Epidermal melanocyte (primary cell): ENCODE results near the gene ZBTB46.

ENCODE experiments used
- DNase-seq: peaks from one replicate; pipeline ENCODE4 v3.0.0; 2011; ENCODE audit warnings: low spot score; ENCODE audit not compliant: insufficient read length

Gene ZBTB46

GRCh38 chr20:63767886-63768285 is 63.2 kb downstream of the ZBTB46 start:
- no peak for DNase-seq

GRCh38 chr20:63767456-63767855 is 63.6 kb downstream of the ZBTB46 start:
- DNase-seq: no peak

- DNase-seq: no peak
These were observed 64.2 kb downstream of the ZBTB46 start for GRCh38 chr20:63766695-63767426.

- DNase-seq: no peak
These were observed 65.2 kb downstream of the ZBTB46 start for GRCh38 chr20:63765902-63766301.

- DNase-seq: no peak
These were observed 65.8 kb downstream of the ZBTB46 start for GRCh38 chr20:63765082-63765873.

GRCh38 chr20:63759377-63759901 is 71.6 kb downstream of the ZBTB46 start:
- no peak for DNase-seq

- no peak for DNase-seq
These were observed 72.9 kb downstream of the ZBTB46 start for GRCh38 chr20:63758152-63758551.

- no peak for DNase-seq
These were observed 74.4 kb downstream of the ZBTB46 start for GRCh38 chr20:63756648-63756991.

GRCh38 chr20:63755933-63756647 is 75.0 kb downstream of the ZBTB46 start:
- no peak for DNase-seq

- no peak for DNase-seq
These were observed 77.1 kb downstream of the ZBTB46 start for GRCh38 chr20:63754008-63754407.

GRCh38 chr20:63753381-63753780 is 77.7 kb downstream of the ZBTB46 start:
- no peak for DNase-seq

- DNase-seq: no peak
These were observed 78.5 kb downstream of the ZBTB46 start for GRCh38 chr20:63752411-63753101.

- DNase-seq: no peak
These were observed 79.4 kb downstream of the ZBTB46 start for GRCh38 chr20:63751471-63752271.

- no peak for DNase-seq
These were observed 80.1 kb downstream of the ZBTB46 start for GRCh38 chr20:63750807-63751470.

- DNase-seq: no peak
These were observed 81.2 kb downstream of the ZBTB46 start for GRCh38 chr20:63749597-63750508.

- no peak for DNase-seq
These were observed 82.2 kb downstream of the ZBTB46 start for GRCh38 chr20:63748934-63749270.

GRCh38 chr20:63748070-63748933 is 82.8 kb downstream of the ZBTB46 start:
- no peak for DNase-seq

GRCh38 chr20:63747622-63748069 is 83.4 kb downstream of the ZBTB46 start:
- DNase-seq: no peak
